Stimulated activated CD4-positive, alpha-beta T cell treated with anti-CD3 and anti-CD28 coated beads, TNF-alpha, amount 100 ng/mL, for 4 hours (primary cell): ENCODE measurements around the gene SYT11.
"Not testable (repeated sequence)": the region's sequence is repeated elsewhere in the genome, so short reads cannot be mapped to it uniquely, and the experiment has no call there.

Source experiments
- DNase-seq, 3 experiments: peaks; one replicate each; pipeline ENCODE4 v3.0.0-alpha.2; 2020; ENCODE audit warnings: low read depth in 3 of 3

The SYT11 gene

GRCh38 chr1:155860970-155861510 lies 1.7 kb downstream of the SYT11 start:
- DNase-seq: no peak

- no peak for DNase-seq
Measured at GRCh38 chr1:155861896-155862295, 2.5 kb downstream of the SYT11 start.

- DNase-seq: no peak
Measured at GRCh38 chr1:155864393-155864792, 5.0 kb downstream of the SYT11 start.

GRCh38 chr1:155867766-155868165 lies 8.4 kb downstream of the SYT11 start:
- DNase-seq: no peak

GRCh38 chr1:155871390-155871789 lies 12.0 kb downstream of the SYT11 start:
- DNase-seq: no peak

- DNase-seq: no peak
Measured at GRCh38 chr1:155872527-155872926, 13.2 kb downstream of the SYT11 start.

- DNase-seq: no peak
Measured at GRCh38 chr1:155873860-155874259, 14.5 kb downstream of the SYT11 start.

- no peak for DNase-seq
Measured at GRCh38 chr1:155877945-155878344, 18.6 kb downstream of the SYT11 start.

GRCh38 chr1:155880251-155880650 lies 20.9 kb downstream of the SYT11 start:
- no peak for DNase-seq

- DNase-seq: no peak
Measured at GRCh38 chr1:155880950-155881349, 21.6 kb downstream of the SYT11 start.

- no peak for DNase-seq
Measured at GRCh38 chr1:155882235-155882634, 22.9 kb downstream of the SYT11 start.

- DNase-seq: no peak
Measured at GRCh38 chr1:155882766-155883165, 23.4 kb downstream of the SYT11 start.

GRCh38 chr1:155884031-155884960 lies 24.9 kb downstream of the SYT11 start:
- no peak for DNase-seq

GRCh38 chr1:155884982-155885381 lies 25.6 kb downstream of the SYT11 start:
- no peak for DNase-seq

- DNase-seq: no peak
Measured at GRCh38 chr1:155888481-155888880, 29.1 kb downstream of the SYT11 start.

GRCh38 chr1:155889566-155889965 lies 30.2 kb downstream of the SYT11 start:
- DNase-seq: no peak

- DNase-seq: no peak
Measured at GRCh38 chr1:155890251-155890650, 30.9 kb downstream of the SYT11 start.

- DNase-seq: no peak
Measured at GRCh38 chr1:155892796-155893195, 33.4 kb downstream of the SYT11 start.

GRCh38 chr1:155893389-155894142 lies 34.2 kb downstream of the SYT11 start:
- DNase-seq: no peak

- not testable (repeated sequence) for DNase-seq
Measured at GRCh38 chr1:155895617-155896016, 36.2 kb downstream of the SYT11 start.

- DNase-seq: not testable (repeated sequence)
Measured at GRCh38 chr1:155896476-155896875, 37.1 kb downstream of the SYT11 start.

- DNase-seq: no peak
Measured at GRCh38 chr1:155897746-155898145, 38.4 kb downstream of the SYT11 start.

- DNase-seq: no peak
Measured at GRCh38 chr1:155898888-155899287, 39.5 kb downstream of the SYT11 start.
